B cell (primary cell): ENCODE measurements around the gene RHOA.

Experiments
- EZH2 ChIP-seq: IDR thresholded peaks from 2 replicates; pipeline ENCODE4 v1.6.1; 2012; ENCODE audit warnings: borderline replicate concordance, low read depth, mild to moderate bottlenecking, moderate library complexity, low read length; ENCODE audit not compliant: insufficient read depth, poor library complexity, severe bottlenecking
- TF ChIP-seq, protein P1 (sequence below): fragments of 200-600 bp; IDR thresholded peaks from one replicate; pipeline ENCODE4 v1.8.0; 2022; ENCODE audit warnings: antibody characterized with exemption, mild to moderate bottlenecking

DNA sequence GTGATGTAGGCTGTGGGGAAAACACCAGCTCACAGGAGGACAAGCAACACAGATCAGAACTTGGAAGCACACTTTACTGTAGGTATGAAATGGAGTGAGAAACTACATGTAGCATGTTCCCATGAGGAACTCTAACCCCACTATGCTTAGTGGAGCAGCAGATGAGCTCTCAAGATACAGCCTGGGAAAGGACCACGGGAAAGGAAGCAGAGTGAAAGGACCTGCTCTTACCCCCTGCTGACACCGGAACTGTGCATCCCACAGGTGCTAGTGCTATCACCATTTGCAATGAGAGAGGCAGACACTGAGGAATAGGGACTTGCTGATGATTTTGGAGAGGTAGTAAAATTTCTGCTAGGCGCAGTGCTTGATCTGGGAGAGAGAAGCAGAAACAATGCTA lies 100.5 kb downstream of the RHOA start:
- TF ChIP-seq, protein P1, sequence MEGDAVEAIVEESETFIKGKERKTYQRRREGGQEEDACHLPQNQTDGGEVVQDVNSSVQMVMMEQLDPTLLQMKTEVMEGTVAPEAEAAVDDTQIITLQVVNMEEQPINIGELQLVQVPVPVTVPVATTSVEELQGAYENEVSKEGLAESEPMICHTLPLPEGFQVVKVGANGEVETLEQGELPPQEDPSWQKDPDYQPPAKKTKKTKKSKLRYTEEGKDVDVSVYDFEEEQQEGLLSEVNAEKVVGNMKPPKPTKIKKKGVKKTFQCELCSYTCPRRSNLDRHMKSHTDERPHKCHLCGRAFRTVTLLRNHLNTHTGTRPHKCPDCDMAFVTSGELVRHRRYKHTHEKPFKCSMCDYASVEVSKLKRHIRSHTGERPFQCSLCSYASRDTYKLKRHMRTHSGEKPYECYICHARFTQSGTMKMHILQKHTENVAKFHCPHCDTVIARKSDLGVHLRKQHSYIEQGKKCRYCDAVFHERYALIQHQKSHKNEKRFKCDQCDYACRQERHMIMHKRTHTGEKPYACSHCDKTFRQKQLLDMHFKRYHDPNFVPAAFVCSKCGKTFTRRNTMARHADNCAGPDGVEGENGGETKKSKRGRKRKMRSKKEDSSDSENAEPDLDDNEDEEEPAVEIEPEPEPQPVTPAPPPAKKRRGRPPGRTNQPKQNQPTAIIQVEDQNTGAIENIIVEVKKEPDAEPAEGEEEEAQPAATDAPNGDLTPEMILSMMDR: no peak
- TF ChIP-seq EZH2: no peak
